Femur (tissue), 1 donor: Measurements from ENCODE around the gene ARHGEF4.

Experiments
- DNase-seq: peaks from one replicate; pipeline ENCODE4 v3.0.0-alpha.2; 2017

Gene ARHGEF4

GRCh38 chr2:130837811-130838565, 1.3 kb downstream of the ARHGEF4 start:
- DNase-seq: no peak

GRCh38 chr2:130839011-130839780, 2.5 kb downstream of the ARHGEF4 start:
- DNase-seq: no peak

GRCh38 chr2:130840506-130840905, 3.8 kb downstream of the ARHGEF4 start:
- no peak for DNase-seq

GRCh38 chr2:130841741-130842365, 5.1 kb downstream of the ARHGEF4 start:
- DNase-seq: no peak

- no peak for DNase-seq
Observed at GRCh38 chr2:130842770-130843169, 6.1 kb downstream of the ARHGEF4 start.

- no peak for DNase-seq
Observed at GRCh38 chr2:130843321-130843985, 6.7 kb downstream of the ARHGEF4 start.

GRCh38 chr2:130844161-130844560, 7.4 kb downstream of the ARHGEF4 start:
- no peak for DNase-seq

- DNase-seq: no peak
Observed at GRCh38 chr2:130845505-130846085, 8.9 kb downstream of the ARHGEF4 start.

- DNase-seq: no peak
Observed at GRCh38 chr2:130846233-130846632, 9.5 kb downstream of the ARHGEF4 start.

- no peak for DNase-seq
Observed at GRCh38 chr2:130846686-130847375, 10.1 kb downstream of the ARHGEF4 start.

- DNase-seq: no peak
Observed at GRCh38 chr2:130847776-130848525, 11.2 kb downstream of the ARHGEF4 start.

- DNase-seq: no peak
Observed at GRCh38 chr2:130848526-130849210, 12.0 kb downstream of the ARHGEF4 start.

- DNase-seq: no peak
Observed at GRCh38 chr2:130849896-130850787, 13.4 kb downstream of the ARHGEF4 start.

- no peak for DNase-seq
Observed at GRCh38 chr2:130850788-130851623, 14.3 kb downstream of the ARHGEF4 start.

GRCh38 chr2:130851624-130852382, 15.1 kb downstream of the ARHGEF4 start:
- DNase-seq: no peak

GRCh38 chr2:130852521-130853115, 15.9 kb downstream of the ARHGEF4 start:
- no peak for DNase-seq

GRCh38 chr2:130853391-130853790, 16.7 kb downstream of the ARHGEF4 start:
- DNase-seq: no peak

- no peak for DNase-seq
Observed at GRCh38 chr2:130854301-130854700, 17.6 kb downstream of the ARHGEF4 start.
